Fibroblast of skin of left biceps (primary cell): Measurements from ENCODE around the gene FA2H.
"Not testable (repeated sequence)": the region's sequence is repeated elsewhere in the genome, so short reads cannot be mapped to it uniquely, and the experiment has no call there.

Source experiments
- DNase-seq, 2 experiments: peaks; one replicate each; pipeline ENCODE4 v3.0.0-alpha.2; 2013; ENCODE audit warnings: low read depth in 2 of 2

FA2H gene

DNA sequence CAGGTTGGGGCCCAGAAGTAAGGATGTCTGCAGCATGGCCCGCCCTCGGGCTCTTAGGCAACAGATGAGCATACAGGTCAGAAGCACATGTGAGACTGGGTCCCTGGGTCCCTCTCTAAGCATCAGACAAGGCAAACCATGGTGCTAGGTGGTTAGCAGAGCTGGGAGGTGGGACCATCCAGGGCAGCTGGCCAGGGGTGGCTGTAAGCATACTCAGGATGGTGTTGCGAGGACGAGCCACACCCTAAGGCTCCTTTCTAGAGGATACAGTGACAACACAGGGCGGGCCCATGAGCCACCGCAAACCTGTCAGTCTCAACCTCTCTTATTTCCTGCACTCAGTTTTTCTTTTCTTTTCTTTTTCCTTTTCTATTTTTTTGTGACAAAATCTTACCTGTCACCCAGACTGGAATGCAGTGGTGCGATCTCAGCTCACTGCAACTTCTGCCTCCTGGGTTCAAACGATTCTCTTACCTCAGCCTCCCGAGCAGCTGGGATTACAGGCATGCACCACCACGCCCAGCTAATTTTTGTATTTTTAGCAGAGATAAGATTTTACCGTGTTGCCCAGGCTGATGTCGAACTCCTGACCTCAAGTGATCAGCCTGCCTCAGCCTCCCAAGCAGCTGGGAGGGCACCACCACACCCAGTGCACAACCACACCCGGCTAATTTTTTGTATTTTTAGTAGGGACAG, 3.6 kb downstream of the FA2H start:
- DNase-seq: no peak

DNA sequence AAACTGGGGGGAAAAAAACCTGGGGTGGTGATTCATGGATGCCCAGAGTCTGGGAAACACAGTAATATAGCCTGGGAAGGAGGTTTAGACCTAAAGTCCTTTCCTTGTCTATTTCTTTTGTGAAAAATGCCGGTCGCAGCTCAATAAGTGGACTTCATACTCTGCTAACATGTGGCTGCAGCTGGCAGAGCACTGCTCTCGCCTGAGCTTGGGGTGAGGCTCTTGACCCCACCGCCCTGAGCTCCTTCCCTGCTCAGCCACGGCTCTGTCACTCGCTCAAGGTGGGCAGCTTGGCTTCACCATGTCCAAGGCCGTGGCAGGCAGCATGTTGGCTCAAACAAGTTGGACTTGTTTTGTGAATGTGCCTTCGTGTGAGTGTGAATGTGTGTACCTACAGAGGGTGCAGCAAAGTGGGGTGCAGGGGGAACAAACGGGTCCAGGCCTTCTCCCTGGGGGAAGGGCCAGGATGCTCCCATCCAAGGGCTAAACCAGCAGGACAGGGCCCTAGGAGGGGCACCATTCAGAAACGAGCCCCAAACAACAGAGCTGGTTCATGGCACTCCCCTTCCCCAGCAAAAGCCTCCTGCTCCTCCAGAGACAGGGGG, 4.9 kb downstream of the FA2H start:
- DNase-seq: no peak

DNA sequence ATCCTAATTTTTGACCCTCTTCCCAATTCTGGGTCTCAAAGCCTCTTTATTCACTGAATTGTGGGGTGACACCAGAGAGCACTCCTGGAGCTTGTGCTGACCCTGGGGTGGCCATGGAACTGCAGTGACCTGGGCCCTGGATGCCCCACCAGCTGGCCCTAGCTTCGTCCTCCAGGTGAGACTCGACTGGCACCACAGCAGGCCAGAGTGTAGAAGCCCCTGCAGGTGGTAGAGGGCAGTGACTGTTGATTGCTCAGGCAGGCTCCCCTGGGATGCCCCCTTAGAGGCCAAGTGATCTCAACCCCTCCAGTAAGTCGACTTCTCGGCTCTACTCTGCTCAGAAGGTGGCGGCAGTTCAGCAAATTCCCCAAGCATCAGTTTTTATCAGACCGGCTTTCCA, 6.4 kb downstream of the FA2H start:
- no peak for DNase-seq

GRCh38 chr16:74767749-74768148, 6.9 kb downstream of the FA2H start:
- no peak for DNase-seq

GRCh38 chr16:74766729-74767128, 7.9 kb downstream of the FA2H start:
- DNase-seq: no peak

- DNase-seq: not testable (repeated sequence)
These were observed 10.4 kb downstream of the FA2H start for GRCh38 chr16:74764184-74764583.

GRCh38 chr16:74761665-74762064, 13.0 kb downstream of the FA2H start:
- no peak for DNase-seq

GRCh38 chr16:74760007-74760767, 14.4 kb downstream of the FA2H start:
- no peak for DNase-seq

- DNase-seq: no peak
These were observed 15.1 kb downstream of the FA2H start for GRCh38 chr16:74759564-74759963.

GRCh38 chr16:74758801-74759200, 15.8 kb downstream of the FA2H start:
- no peak for DNase-seq

- DNase-seq: no peak
These were observed 17.3 kb downstream of the FA2H start for GRCh38 chr16:74757349-74757748.

GRCh38 chr16:74756203-74756602, 18.4 kb downstream of the FA2H start:
- no peak for DNase-seq

GRCh38 chr16:74753180-74753579, 21.4 kb downstream of the FA2H start:
- no peak for DNase-seq

DNA sequence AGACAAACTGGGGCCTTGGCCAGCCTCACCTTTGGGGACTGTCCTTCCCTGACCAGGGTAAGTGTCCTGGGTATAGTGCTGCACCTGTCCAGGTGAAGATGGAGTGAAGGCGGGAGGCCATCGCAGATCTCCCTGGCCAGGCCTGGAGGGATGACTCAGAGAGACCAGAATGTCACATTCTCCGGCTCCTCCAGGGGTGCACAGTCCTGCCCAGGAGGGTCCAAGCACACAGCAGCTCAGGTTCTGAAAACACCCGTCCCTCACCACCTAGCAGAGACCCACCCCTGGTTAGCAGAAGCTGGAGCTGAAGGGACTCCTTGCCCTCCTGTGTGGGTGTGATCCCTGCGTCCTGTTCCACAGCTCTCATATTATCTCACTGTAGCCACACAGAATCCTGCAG, 21.9 kb downstream of the FA2H start:
- DNase-seq: no peak

DNA sequence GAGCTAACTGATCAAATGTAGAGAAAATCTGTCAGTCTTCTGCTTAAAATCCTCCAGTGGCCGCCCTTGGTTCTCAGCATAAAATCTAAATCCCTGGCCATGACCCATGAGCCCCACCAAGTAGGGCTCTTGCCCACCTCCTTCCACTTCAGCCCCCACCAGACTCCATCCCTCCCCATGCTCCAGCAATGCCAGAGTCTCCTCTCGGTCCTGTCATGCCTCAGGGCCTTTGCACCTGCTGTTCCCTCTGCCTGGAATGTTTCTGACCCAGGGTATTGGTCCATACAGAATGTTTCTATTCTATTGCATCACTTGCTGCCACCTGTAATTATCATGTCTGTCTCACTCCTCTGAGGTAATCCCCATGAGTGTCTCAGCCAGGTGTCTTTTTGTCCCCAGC, 22.4 kb downstream of the FA2H start:
- DNase-seq: no peak

GRCh38 chr16:74751658-74752057, 23.0 kb downstream of the FA2H start:
- DNase-seq: no peak

DNA sequence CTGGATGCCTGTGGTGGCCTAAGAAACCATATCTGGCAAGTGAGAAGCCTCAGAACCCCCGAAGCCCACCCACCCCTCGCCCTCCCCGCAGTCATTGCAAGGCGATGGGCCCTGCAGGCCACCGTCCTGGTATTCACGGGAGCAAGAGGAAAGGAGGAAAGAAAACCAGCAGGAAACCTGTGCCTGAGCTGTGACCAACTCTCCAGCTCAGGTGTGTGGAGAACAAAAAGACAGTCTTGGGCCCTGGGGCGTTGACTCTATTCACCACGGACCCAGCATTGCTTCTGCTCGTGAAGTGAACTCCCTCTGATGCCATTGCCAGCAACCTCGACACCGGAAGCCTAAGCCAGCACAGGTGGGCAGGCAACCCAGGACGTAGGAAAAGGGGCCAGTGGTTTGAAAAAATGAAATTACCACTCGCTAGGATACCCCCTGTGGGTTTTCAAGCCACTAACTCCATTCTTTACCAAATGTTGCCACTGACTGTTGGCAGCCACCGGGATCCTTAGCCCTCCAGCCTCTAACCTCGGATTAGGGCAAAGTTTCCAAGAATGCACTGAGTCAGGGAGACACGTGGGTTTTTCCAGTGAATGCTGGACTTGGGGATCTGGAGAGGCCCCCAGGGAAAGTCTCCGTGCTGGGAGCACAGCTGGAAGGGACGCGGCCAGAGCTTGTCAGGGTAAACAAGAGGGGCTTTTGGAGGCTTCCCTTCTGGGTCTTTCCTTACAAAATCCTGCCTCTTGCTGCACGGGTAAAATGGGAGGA, 25.1 kb downstream of the FA2H start:
- no peak for DNase-seq

DNA sequence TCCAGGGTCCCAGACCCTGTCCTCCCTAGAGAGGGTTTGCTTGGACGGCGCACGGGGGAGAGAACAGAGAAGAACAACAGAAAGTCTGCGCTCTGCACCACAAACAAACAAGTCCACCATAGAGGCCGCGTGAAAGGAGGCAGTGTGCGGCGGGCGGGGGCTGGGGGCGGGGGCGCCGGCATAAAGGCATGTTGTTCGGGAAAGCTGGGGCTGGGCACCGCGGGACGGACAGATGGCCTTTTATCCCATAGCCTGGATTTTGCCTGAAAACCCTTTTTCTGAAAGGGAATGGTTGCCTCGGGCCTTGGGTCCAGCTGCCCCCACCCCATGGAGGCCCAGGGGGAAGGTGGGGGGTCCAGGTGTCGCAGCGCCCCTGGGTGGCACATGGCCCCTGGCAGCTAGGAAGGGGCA, 26.0 kb downstream of the FA2H start:
- DNase-seq: no peak

- no peak for DNase-seq
These were observed 26.7 kb downstream of the FA2H start for GRCh38 chr16:74747716-74748615.

GRCh38 chr16:74745926-74746325, 28.7 kb downstream of the FA2H start:
- no peak for DNase-seq

- no peak for DNase-seq
These were observed 29.5 kb downstream of the FA2H start for GRCh38 chr16:74745109-74745615.
